ENCODE data around the gene NTSR2. TPM values are rescaled to one million over a fixed set of nuclear protein-coding genes. Genes with fewer than 3 reads are reported as not detected.

NTSR2 gene
- total and polyA plus RNA-seq, 2 donors (not counting 3 experiments of a cell fraction or from before 2014, with no cell fraction given): not detected

- BruUV-seq (replicated peaks): no TSS peak
- H2AFZ ChIP-seq (ENCODE audit: low read depth, low read length): no peak overlapping the region
- no peak for DNase-seq (ENCODE audit: low read depth, low spot score)
- no peak overlapping the region for H3K9ac ChIP-seq (replicated peaks; ENCODE audit: extremely low read depth, insufficient read depth, low read length)
- H3K4me3 ChIP-seq (replicated peaks in 1 of 3; ENCODE audit: insufficient read depth in 1 of 3, low read depth in 1 of 3, low read length in 3 of 3): no peak overlapping the region
- no peaks in the 10 kb centered on the region for H3K79me2 ChIP-seq (ENCODE audit: control insufficient read depth, insufficient read depth, low read length)
- peaks cover 11% of the 10 kb centered on the region for H3K4me1 ChIP-seq (ENCODE audit: control insufficient read depth, extremely low read depth, insufficient read depth, low read length)
- no peak for FAIRE-seq
- intact Hi-C loops (cut with micrococcal nuclease) (no loop called here), dilution Hi-C loops (cut with MboI; ENCODE audit: extremely low pct_ligation_motif_present, low sequenced_read_pairs) (loop anchor here (10.0 kb wide), 1 partner anchor 69 kb away; no protein-coding TSS in a partner anchor)
- POLR2A ChIA-PET: interaction anchor here (0.7 kb wide), 1 partner anchor 1391 kb away, joined by 3 read pairs; no protein-coding TSS in a partner anchor
- H3K4me2 ChIP-seq (ENCODE audit: insufficient read depth, low read length): no peak overlapping the region
- H3K36me3 ChIP-seq (ENCODE audit: control insufficient read depth in 2 of 2, extremely low read depth in 1 of 2, insufficient read depth in 2 of 2, low read length in 2 of 2): no peaks in the 10 kb centered on the region
- H3K9me1 ChIP-seq (replicated peaks; ENCODE audit: control insufficient read depth, extremely low read depth, insufficient read depth, low read length): no peaks in the 10 kb centered on the region
- H4K20me1 ChIP-seq (replicated peaks; ENCODE audit: control insufficient read depth, extremely low read depth, insufficient read depth, low read length): no peaks in the 10 kb centered on the region
- TF ChIP-seq CTCF (IDR thresholded peaks at IDR 0.05; ENCODE audit: extremely low read depth in 1 of 2, insufficient read depth in 1 of 2, low read depth in 1 of 2, low read length in 2 of 2): no peak
- TF ChIP-seq JUN (IDR thresholded peaks at IDR 0.05; ENCODE audit: borderline replicate concordance, insufficient read depth, insufficient read length, low read depth): no peak
- no peak for TF ChIP-seq MYC (IDR thresholded peaks at IDR 0.05; ENCODE audit: low read depth, low read length)
- TF ChIP-seq MAX (IDR thresholded peaks at IDR 0.05; ENCODE audit: insufficient read depth, insufficient read length): no peak
- no peak for TF ChIP-seq POLR2AphosphoS5 (IDR thresholded peaks at IDR 0.05; ENCODE audit: insufficient read depth, low read depth, low read length)
- no peak for TF ChIP-seq EZH2 (IDR thresholded peaks at IDR 0.05; ENCODE audit: borderline replicate concordance, low read depth, low read length, severe bottlenecking)
- no peak for TF ChIP-seq FOS (IDR thresholded peaks at IDR 0.05; ENCODE audit: borderline replicate concordance, insufficient read depth, low read length)
- CTCF ChIA-PET: interaction anchor here (1.0 to 3.7 kb wide), 5 partner anchors 7 to 89 kb away, joined by 3 to 39 read pairs (median 7); no protein-coding TSS in a partner anchor
- no peaks in the 10 kb centered on the region for H3K9me3 ChIP-seq (replicated peaks; ENCODE audit: control insufficient read depth, insufficient read depth, low read length)
- no peaks in the 10 kb centered on the region for H3K27me3 ChIP-seq (ENCODE audit: control insufficient read depth in 2 of 2, insufficient read depth in 2 of 2, low read length in 2 of 2)
- H3K27ac ChIP-seq (ENCODE audit: insufficient read depth, low read depth, low read length): no peak overlapping the region
Measured at GRCh38 chr2:11695576-11695975, 25.6 kb upstream of the NTSR2 start.
